ENCODE measurements around the gene PHYHD1.

PHYHD1 gene

DNA sequence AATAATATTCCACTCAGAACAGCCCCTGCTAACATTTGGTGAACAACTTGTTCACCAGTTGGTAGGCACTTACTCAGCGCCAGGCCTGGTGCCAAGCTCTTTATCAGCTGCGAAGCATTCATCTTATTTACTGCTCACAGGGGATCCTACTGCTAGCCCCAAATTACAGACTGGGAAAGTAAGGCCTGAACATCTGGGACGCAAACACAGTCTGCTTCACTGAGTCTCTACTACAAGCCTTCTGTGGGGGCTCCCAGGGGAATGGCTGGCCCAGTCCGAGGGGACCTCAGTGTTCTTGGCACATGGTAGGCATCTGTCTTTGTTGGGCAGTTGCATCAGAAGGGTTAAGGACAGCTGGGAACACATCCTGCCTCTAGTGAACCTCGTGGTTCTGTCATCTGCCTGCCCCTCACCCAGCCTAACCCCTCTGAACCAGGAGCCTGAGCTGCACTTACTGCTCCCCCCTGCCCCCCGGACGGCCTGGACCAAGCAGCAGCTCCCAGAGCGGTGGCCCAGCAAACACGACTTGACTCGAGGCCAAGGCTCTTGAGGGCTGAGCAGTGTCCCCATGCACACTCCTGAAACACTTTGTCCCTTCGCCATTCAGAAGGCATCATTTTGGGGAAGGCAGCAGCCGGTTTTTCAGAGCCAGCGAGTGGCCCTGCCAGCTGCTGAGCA lies at the start of gene PHYHD1:
Gene PHYHD1 (plus strand): TSS at position 602 of the 678 bp plus-strand sequence. CDS start 1,342 bp downstream, outside the sequence.
- no peak for DNase-seq

DNA sequence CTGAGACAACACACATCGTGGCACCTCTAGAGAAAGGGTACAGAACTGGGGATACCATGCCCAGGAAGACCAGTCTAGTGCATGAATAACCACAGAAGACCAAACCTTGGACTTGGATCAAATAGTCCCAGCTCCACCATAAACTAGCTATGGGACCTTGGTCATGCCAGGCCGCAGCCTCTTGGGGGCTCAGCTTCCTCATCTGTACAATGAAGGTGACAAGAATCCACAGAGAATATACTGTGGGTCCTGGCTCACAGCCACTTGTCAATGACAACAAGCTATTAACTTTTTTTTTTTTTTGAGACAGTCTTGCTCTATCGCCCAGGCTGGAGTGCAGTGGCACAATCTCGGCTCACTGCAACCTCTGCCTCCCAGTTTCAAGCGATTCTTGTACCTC lies 42.9 kb upstream of the PHYHD1 start:
- no peak for DNase-seq

DNA sequence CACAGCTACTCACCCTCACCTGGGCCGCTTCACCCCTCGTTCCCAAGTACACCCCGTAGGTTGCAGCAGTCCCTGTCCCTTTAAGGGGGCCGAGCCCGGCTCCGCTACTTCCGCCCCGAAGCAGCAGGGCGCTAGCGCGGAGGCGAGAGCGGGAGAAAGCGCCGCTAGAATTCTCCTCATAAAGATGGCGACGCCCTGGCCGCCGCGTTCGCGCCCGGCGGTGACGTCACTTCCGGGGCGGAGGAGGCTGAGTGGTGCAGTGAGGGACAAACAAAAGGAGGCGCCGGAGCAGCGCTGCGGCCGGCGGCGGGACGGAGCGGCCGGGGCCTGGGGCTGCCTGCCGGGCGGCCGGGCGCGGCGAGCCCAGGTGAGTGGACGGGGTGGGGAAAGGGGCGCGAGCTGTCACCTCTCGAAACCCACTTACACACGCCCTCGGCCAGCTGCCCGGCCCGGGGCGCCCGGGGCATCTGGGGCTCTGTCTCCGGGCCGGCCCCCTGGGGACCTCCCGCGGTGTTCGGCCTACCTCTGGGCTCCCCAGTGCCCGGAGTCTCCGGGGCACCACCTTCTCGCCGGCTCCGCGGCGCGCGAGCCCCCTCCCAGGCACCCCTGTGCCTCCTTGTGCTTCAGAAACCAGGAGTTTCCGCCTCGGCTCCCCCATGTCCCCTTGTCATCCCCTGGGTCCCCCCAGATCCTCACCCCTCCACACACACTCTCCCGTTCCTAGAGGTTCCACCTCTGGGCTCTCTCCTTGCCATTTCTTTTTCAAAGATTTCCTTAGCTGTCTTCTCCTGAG lies 38.7 kb upstream of the PHYHD1 start, which contains the start of the genes KYAT1 and LRRC8A:
Gene KYAT1 (minus strand): TSS at position 67 of the 793 bp plus-strand sequence. CDS start 36,545 bp downstream, outside the sequence.
Gene LRRC8A (plus strand): TSS at position 250 of the 793 bp plus-strand sequence. CDS start 25,032 bp downstream, outside the sequence.
- DNase-seq, result peak; percentile 93

DNA sequence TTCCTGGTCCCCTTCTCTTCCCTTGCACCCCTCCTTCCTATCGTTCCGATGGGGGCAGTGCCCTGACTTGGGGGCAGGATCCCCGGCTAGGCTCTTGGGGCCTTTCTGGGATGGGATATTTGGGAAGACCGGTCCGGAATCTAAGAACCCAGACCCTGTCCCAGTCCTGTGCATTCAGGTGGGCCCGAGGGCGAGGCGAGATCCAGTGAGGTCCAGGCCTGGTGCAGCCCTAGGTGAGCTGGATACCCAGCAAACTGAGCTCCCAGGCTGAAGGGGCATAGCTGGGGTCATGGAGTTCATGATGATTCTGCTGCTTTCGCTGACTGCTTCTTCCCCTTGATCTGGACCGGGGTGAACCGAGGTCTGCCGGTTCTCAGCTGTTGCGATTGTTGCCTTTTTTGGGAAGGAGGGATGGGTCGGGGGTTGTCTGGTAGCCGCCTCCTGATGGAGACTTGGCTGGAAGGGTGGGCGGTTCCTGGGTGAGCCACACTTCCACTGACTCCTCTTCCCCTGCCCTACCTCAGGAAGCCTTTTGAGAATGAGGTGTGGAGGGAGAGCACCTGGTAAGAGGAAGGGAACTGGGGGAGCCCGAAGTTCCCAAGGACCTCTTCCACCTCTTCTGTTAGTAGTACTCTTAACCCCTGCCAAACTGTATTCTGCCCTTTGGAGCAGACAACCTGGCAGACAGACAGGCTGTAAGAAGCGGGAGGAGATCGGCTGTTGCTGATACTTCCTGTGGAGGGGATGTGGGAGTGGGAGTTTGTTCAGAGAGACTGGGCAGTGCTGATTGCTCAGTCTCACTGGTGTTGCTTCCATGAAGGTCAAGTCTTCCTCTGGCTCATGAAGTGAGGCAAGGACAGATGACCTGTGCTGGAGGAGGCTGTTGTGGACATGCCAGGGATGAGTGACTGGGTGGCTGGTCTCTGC lies 37.8 kb upstream of the PHYHD1 start:
- DNase-seq, result peak; percentile 11

DNA sequence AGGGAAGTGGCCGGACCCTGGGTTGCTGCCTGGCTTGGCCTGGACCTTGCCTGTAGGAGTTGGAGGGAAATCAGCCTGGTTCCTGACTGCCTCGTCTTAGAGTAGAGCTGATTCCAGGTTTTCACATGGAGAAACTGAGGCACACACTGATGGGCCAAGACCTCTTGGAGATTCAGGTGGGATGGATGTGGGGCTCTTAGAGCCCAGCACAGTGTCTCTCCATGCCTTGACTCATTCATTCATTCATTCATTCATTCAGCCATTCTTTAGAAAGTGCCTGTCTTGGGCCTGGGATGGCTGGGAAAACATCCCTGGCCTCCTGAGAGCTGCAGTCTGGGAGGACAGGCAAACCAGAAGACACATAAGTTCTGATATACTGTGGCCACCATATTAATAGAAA lies 36.6 kb upstream of the PHYHD1 start:
- DNase-seq, result no peak

DNA sequence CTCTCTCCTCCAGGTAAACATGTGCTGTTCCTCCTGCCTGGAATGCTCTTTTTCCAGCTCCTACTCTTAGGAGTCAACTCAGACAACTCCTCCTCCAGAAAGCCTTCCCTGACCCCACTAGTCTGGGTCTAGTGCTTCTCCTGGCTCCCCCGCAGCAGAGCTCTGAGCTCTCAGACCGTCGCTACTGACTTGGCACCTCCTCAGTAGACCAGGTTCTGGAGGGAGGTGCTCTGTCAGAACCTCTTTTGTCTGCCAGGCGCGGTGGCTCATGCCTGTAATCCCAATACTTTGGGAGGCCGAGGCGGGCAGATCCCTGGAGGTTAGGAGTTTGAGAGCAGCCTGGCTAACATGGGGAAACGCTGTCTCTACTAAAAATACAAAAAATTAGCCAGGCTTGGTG lies 35.4 kb upstream of the PHYHD1 start:
- no peak for DNase-seq

DNA sequence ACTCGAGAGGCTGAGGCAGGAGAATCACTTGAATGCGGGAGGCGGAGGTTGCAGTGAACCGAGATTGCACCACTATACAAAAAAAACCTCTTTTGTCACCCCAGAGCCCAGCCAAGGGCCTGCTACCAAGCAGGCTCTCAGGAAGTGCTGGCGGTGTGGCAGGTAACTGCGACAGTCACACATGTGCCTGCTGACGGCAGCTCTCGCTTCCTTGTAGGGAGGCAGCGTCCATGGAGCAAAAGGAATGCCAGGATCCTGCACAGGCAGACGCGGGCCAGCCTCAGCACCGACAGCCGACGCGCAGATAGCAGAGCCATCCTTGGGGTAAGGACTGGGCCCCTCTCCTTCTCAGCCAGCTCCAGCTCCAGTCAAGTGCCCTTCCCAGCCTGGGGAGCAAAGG lies 35.0 kb upstream of the PHYHD1 start:
- DNase-seq, result no peak

DNA sequence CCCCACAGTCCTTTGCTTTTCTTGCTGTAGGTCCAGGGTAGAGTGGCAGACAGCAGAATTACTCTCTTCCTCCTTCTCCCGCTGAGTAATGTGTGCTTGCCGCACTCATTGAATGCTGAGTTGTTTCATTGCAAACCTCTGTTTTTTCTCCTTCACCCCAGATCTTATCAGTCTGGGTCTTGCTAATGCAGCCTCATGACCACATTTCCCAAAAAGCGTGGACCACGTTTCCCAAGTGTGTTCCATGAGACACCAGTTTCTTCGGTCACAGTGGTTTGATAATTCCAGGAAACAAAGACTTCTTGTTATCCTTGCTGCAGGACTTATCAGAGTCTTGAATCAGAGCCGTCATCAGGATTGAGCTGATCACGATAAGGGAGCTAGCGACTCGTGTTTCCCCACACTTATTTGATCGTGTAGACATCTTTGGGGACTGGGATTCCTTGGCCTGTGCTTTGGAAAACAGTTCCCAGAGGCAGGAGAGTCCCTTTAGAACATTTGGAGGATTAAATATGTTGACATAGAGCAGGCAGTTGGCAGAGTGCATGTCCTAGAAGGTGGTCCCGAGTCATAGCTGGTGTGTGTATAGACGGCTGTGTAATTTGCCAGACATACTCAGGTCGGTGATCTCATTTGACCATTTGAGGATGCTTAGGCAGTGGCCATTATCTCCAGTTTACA lies 34.4 kb upstream of the PHYHD1 start:
- no peak for DNase-seq

DNA sequence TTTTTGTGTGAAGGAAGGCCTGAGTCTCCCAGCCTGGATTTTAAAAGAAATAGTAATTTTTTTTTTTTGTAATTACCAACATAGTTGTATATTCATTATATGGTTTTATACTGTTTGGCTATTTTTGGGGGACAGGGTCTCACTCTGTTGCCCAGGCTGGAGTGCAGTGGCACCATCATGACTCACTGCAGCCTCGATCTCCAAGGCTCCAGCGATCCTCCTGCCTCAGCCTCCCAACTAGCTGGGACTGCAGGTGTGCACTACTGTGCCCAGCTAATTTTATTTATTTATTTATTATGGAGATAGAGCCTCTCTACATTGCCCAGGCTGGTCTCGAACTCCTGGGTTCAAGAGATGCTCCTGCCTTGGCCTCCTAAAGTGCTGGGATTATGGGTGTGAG lies 33.7 kb upstream of the PHYHD1 start:
- no peak for DNase-seq

DNA sequence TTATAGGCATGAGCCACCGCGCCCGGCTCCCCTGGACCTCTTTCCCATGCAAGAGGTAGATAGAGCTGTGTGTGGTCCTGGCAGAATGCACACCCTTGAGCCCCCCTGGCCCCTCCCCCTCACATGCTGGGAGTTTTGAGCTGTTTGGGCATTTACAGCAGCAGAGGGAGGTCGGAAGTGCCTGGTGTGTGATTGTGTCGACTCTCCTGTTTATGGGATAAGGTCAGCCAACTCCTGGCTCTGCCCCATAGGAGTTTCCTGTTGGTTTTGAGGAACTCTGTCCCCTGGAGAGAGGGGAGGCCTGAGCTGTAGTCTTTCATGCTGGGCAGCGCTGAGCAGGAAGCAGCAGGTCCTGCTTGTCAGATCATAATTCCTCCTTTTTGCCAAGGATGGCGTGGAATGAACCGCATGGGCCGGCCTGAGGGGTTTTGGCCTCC lies 32.9 kb upstream of the PHYHD1 start:
- no peak for DNase-seq

DNA sequence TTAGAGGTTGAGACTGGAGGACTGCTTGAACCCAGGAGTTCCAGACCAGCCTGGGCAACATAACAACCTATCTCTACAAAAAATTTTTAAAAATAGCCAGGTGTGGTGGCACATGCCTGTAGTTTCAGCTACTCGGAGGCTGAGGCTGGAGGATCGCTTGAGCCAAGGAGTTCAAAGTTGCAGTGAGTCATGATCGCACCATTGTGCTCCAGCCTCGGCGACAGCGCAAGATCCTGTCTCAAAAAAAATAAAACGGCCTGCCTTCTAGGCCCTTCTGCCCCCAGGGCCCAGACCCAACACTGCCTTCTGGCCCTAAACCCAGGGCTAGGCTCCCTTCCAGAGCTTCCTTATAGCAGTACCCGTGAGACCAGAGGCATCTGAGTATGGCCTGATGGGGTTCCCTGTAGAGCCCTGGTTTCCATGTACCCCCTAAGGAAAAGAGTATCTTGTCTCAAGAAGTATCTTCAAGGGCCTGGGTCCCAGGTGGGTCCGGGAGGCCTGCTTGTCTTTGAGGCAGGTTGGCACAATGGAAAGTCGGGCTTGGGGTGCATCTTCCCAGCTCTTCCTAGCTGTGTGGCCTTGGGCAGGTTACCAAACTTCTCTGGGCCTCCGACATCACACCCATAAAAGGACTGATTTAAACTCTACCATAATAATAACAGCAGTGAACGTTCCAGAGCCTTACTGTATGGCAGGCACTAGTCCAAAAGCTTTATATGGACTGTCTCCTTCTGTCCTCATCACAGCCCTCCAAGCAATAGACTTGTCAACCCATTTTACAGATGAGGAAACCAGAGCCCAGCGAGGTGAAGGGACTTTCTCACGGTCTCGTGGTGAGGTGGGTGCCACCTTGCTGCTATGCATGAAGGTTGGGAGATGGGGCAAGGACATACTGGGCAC lies 29.2 kb upstream of the PHYHD1 start:
- no peak for DNase-seq

DNA sequence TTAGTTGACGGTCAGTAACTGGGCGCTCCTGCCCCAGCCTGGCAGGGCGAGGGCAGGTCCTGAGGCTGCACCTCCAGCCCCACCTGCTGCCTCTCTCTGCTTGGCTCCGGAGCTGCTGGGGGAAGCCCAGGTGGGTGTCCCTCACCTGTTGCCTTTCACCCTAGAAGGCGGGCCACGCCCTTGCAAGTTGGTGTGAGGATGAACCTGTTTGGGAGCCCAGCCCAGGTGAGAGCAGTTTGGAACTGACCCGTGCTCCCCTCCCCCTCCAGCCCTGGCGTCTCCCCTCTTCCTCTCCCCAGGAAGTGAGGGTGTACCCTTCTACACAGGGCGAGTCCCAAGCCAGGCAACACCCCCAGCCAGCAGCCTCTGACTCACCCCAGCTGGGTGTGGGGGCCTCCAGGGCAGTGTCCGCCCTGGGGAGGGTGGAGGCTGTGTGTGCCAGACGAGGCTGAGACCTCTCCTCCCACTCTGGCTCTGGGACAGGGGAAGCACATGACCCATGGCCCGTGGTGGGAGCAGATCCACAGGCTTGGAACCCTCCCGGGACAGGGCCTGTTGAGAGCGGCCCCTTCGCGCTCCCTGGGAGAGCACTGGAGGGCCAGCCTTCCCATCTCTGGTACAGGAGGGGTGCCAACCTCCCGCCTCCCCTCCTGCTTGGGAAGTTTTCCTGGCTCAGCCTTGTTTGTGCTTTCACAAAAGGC lies 28.4 kb upstream of the PHYHD1 start:
- no peak for DNase-seq

DNA sequence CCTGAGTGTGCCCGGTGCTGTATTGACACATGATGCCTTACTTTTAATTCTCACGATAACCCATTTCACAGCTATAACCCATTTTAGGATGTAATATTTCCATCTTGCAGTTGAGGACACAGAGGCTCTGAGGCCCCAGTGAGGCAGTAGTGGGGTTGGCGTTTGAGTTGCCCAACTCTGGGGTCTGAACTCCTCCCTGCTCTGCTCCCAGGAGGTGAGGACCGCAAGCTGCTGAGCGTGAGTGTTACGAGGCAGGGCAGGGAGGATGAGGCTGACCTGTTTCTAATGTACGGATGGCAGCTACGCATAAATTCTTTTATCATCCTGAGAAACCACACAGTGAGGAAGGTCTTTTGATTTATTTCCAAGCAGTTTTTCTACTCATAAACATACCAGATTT lies 27.4 kb upstream of the PHYHD1 start:
- no peak for DNase-seq

DNA sequence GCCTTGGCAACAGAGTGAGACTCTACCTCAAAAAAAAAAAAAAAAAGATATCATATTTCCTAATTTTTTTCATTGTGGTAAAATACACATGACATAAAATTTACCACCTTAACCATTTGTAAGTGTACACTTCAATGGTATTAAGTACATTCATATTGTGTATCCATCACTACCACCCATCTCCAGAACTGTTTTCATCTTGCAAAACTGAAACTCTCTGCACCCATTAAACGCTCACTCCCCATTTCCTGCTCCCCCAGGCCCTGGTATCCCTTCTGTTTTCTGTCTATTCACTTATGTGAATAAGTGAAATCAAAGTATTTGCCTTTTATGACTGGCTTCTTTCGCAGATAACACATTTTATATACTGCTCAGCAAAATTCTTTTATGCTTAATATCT lies 26.0 kb upstream of the PHYHD1 start:
- no peak for DNase-seq

DNA sequence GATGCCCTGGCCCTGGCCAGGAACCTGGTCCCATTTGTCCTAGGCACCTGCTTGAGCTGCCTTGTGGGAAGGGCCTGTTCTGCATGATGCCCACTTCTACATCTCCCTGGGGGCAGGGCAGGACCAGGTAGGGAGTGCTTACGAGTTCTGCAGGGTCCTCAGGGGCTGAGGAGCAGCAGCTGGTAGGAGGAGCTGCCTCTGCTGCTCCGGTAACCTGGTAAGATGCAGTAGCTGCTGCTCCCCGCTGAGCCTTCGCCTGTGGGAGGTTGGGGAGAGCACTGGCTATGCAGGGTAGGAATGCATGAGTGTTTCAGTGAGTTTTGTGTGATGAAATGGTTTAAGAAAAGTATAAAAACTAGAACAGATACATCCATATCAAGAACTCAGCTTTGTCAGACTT lies 25.2 kb upstream of the PHYHD1 start:
- no peak for DNase-seq

DNA sequence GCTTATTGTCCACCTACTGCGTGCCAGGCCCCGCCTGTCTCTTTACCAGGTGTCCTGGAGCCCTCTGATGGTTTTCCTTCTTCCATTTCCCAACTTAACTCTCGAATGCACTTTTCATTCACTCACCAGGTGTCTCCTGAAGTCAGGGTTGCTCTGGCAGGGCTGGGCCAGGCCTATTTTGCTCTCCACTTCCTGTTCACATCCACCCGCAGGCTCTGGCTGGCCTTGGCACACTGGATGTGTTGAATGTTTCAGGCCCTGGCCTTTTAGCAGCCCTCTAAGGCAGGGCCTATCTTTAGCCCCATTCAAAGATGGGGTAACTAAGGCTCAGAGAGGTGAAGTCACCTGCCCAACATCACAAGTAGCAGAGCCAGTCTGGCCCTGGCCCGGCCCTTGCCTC lies 22.4 kb upstream of the PHYHD1 start:
- DNase-seq, result no peak

DNA sequence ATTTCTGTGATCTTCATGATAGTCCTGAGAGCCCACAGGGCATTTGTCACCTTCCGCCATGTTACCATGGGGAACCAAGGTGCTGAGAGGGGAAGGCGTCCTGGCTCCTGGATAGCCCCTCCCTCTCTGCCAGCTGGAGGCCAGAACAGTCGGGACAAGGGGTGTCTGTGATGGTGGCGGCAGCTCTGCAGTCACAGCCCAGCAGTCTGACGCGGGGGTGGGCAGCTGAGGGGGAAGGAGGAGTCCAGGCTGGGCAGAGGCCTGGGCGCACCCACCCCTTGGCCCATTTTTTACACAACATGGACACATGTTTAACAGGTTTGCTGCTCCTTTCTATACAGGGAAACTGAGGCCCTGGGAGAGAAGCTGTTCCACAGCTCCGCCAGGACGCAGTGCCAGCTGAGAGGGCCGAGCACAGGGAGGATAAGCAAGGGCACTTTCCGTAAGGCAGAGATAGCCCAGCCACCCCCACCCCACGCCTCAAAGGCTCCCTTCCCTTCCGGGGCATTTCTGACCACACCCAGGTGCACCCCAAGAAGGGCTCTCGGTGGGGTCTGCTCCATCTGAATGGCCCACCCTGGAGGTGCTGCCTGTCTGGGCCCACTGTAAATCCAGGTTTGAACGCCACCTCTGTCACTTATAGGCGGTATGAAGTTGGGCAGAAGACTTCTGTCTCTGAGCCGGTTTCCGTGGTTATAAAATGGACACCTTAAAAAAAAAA lies 21.8 kb upstream of the PHYHD1 start:
- no peak for DNase-seq

DNA sequence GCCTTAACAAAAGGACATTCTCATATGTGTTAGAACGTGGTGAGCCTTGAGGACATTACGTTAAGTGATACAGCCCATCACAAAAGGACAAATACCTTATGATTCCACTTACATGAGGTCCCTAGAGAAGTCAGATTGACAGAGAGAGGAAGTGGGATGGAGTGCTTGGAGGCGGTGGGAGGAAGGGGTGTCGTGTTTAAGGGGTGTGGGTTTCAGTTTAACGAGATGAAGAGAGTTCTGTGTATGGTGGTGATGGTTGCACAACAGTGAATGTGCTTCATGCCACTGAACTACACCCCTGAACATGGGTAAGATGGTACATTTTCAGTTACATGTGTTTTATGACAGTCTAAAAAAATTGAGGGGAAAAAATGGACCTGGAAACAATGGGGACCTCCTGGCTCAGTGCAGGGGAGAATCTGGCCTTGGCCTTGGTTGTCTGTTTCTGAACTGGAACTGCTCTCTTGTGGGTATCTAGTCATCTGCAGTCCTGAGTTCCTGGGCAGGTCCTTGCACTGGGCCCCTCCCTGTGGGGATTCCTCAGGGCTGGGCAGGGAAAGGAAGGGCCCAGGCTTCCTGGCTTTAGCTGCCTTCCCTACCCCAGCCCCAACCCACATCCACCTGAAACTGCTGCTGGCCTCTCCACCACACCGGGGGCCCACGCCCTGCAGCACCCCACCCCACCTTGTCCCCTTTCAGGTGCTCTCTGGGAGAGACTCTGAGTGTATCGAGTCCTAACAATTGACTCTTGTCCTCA lies 21.0 kb upstream of the PHYHD1 start:
- DNase-seq, result no peak

DNA sequence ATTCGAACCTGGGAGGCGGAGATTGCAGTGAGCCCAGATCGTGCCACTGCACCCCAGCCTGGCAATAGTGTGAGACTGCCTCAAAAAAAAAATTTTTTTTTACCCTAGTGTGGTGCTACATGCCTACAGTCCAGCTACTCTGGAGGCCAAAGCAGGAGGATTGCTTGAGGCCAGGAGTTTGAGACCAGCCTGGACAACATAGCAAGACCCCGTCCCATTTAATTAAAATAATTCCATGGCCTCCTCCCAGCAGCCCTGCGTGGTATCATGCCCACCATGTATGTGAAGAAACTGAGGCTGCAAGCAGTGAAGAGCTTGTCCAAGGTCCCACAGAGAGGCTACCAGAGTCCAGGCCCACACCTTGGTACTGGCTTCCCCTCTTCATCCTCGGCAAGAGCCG lies 19.4 kb upstream of the PHYHD1 start:
- no peak for DNase-seq
